HuH-7.5 (cell line): ENCODE data around the gene UXS1.

Experiments used
- DNase-seq: peaks from one replicate; pipeline ENCODE4 v3.0.0; 2011; ENCODE audit warnings: low spot score

UXS1 gene

DNA sequence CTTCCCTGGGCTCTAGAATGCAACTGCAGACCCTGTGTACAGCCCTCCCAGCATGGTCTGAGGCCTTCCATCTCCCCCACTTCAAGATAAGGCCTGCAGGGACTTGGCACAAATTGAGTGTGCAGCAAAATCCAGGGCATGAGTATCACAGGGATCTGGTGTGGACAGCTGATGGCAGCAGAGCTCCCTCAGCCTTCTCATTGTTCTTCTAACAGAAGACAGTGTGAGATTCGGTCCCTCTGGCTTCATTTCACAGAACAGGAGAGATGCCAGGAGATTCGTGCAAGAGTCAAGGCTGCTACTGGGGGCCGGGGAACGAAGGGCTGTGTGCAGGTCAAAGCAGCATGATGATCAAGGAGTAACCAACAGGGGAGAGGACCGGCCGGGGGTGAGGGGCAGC is 85.8 kb downstream of the UXS1 start:
- DNase-seq: no peak

DNA sequence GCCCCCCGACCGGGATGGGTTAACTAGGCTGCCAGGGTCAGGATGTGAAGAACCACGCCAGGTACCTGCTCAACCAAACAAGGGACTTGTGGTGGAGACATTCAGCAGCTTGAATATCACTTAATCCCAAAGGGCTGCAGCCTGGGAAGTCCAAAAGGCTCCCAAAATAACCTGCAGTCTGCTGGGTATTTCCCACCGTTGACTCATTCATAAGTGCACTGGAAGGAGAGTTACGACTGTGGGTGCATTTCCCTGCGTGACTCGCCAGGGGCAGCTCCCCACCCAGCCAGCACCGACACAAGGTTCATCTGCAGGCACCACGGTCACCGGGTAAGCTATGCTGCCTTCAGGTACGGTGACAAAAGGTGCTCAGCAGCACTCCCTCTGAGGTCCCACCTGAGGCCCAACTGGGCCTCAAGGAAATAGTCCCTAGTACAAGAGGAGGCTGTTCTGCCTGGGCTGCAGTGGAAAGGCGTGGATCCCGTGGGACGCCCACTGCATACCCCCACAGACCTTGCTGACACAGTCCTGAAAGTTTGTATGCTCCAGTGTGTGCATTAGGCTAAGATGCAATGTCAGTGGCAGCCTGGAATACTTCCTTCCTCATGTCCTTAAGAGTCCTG is 86.5 kb downstream of the UXS1 start:
- no peak for DNase-seq

DNA sequence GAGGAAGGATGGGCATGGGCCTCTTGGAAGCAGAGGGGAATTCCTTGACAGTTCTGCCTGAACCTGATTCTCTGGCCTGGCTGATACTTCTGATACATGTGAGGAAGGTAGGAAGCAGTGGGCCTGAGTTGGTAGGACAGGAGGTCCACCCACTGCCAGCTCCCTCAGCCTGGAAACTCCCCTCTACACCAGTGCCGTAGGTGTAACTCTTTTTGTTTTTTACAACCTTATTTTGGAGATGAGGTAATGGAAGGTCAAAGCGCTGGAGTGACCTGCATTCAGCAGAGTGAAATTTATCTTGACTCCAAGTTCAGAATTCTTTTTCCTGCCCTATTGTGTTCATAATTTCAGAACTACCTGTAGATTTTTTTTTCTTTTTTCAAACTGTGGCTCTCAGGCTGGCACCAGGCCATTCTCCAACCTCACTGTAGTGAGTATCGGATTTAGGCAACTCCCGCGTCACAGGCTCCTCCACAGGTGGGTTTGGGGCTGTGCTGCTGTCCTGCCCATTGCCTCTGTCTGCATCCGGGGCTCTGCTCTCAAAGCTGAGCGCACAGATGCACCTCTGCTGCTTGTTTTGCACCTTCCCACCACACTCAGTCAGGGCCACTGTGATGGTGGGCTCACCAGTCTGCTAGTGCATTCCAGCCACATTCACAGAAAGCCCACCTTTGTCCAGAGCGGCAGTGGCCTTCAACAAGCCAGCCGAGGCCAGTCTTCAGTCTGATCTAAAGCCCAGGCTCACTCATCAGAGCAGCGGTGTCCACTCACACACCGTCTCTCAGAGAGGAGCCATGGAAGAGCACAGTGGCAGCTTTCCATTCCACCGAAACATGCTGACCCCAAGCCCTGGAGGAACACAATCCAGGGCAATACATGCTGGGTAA is 87.2 kb downstream of the UXS1 start:
- no peak for DNase-seq

DNA sequence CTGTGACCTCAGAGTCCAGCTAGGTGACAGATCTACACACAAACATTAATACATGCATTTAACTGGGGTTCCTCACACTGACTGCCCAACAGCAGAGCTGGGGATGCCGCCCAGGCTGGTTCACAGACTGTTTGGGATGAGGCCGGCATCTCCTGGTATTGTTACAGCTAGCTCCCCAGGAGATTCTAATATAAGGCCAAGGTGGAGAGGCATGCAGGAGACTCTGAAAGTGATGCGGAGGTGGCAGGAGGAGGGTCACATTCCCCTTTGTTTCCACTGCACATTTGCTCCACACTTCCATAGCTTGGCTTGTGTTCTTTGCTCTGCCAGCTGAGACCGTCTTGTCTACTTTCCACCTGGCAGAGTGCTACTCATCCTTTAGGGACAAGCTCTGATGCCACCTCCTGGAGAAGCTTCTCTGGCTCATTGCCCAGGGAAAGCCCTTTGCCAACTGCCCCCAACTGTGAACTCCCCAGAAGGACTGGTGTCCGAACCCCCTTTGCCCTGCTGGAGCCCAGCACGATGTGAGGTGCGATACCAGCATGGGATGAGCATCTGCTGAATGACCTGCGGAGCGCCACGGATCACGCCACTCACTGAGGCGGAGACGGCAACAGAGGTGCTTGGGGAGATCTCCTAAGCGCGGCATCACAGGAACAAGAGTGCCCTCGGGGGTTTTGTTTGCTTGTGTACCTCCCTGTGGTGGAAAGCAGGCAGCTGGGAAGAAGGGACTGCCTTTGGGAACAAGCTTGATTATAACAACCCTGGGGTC is 88.8 kb downstream of the UXS1 start:
- no peak for DNase-seq

DNA sequence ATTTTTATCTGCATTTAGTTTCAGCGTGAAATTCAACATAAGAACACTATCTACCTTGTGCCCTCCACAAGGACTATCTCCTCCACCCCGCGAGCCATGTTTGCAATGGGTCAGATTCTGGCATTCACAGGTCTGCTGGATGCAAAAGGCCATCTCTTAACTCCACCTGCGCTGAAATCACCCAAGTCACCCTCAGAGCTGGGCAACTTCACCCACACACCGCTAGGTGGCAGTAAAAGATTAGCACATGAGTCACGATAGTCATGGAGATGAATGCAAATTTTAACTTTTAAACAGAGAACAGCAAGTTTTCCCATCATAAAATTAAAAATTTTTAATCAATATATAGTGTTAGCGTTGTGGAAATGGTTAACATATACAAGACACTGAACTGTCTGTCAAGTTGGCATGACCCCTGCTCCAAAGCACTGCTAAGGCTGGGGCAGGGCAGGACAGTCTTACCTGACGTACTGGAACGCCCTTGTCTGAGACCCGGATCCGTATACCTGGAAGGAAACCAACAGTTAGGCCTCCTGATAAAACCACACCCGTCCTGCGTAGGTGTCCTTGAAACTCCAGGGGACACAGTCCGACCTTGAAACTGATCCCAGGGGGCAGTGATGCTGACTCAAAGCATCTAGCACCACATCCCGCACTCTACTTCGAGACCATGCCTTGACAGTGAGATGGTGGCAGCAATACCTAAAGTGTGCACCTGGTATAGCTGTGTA is 89.6 kb downstream of the UXS1 start:
- peak; percentile 74 for DNase-seq

DNA sequence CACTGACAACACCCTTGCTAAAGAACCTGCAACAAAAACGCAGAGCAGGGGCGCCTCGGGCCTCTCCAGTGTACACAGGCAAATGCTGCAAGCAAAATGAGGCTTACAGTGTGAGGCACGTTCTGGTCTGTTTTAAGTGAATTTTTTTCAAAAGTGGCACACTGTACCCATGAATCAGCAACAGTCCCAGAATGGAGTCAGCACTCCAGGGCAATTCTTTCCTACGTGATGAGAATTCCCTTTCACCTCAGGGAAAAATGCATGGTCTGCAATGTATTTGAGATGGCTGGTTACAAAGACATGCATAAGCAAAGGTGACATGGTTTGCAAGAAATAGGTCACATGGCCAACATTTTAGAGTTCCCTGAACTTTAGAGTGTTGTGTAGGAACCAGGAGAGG is 94.4 kb downstream of the UXS1 start:
- no peak for DNase-seq

DNA sequence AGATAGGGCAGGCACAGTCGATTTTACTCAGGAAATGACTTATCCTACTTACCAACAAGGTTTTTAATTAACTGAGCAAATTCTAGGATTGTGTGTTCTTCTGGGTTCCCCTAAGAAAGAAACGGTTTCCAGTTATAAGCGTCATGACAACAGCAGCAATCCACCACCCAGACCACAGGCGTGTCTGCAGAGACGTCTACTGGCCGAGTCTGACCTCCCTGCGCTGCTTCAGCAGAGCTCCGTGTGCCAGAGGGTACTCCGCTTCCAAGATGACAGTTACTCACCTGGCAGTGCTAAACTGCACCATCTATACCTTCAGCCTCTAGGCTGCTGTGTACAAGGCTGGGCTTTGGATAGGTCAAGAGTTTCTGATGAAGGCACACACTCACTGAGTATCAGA is 95.4 kb downstream of the UXS1 start:
- no peak for DNase-seq

DNA sequence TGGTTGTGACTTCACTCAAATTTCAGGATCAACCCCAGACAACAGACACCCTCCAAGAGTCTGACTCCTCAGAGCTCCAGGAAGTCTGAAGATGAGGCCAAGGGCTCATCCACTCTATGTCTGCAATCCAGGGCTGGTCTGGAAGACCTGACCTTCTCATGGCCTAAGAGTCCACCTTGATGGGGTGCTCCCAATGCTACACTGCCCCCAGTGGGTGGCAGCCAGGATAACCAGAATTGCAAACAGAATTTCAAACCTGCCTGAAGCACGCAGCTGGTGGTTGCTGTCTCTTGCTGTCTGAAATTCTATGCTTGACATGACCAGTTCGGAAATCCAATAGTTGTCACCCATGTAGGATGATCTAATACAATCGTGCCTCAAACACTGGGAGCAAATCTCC is 96.0 kb downstream of the UXS1 start:
- no peak for DNase-seq

DNA sequence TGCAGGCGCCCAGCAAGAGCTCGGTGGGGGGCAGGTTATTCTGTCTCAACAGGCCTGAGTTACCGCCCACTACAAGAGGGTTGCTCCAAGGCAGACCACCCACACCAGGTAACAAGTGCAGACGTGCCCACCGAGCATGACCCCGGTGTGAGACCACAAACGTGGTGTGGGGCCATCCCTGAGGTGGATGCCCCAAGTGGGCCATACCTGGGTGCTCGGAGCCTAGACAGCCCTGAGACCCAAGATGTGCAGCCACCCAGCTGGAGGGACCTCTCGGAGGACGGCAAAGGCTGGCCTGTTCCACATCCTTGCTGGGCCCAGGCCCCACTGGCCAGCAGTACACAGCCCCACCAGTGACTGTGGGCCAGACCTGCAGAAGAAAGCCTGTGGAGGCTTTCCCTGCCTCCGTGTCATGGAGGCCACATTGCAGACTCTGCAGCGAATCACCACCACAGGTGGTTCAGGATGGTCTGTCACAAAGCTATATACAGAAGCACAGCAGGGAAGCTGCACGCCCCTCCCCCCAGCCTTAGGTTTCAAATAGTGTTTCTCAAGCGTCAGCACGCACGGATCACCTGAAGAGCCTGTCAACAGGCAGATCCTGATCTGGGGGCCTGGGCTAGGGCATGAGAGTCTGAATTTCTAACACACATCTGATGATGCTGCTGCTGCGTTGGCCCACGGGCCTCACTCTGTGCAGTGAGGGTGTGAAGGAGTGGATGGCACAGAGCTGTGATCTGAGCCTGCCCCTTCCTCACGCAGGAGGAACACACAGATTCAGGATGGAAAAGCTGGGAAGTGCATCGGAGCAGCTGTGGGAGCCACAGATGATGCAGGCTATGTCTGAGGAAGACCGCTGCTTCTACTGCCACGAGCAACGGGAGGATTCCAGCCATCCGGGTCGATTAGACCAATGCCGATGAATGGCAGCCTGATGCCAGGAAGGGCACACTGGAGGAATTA is 96.8 kb downstream of the UXS1 start:
- DNase-seq: no peak

DNA sequence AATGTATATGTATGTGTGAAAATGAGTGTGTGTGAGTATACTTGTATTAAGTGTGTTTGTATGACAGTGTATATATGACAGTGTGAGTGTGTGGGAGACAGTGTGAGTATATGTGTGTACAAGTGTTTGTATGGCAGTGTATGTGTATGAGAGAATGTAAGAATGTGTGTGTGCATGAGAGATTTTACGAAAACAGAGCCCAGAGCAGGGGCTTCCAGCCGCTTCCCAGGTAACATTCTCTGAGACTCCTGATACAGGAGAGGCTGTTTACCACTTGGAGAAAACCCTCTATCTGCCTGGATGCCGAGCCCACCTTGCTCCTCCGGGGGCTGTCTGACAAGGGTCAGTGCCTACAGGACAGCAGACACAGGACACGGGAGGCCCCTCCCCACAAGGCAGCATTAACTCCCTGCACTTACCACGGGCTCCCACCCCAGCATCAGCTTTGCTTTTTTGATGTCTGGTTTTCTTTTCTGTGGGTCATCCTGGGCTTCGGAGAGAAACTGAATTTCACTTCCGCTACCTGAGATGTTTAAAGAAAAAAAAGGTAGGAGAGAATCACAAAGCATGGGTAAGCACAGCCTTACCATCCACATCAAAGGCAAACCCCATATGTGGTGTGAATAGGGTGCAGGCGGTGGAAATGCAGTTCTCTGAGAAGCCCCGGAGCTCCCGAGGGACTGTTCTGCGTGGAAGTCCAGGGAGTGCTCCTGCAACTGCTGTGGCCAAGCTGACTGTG is 97.6 kb downstream of the UXS1 start:
- DNase-seq: no peak

DNA sequence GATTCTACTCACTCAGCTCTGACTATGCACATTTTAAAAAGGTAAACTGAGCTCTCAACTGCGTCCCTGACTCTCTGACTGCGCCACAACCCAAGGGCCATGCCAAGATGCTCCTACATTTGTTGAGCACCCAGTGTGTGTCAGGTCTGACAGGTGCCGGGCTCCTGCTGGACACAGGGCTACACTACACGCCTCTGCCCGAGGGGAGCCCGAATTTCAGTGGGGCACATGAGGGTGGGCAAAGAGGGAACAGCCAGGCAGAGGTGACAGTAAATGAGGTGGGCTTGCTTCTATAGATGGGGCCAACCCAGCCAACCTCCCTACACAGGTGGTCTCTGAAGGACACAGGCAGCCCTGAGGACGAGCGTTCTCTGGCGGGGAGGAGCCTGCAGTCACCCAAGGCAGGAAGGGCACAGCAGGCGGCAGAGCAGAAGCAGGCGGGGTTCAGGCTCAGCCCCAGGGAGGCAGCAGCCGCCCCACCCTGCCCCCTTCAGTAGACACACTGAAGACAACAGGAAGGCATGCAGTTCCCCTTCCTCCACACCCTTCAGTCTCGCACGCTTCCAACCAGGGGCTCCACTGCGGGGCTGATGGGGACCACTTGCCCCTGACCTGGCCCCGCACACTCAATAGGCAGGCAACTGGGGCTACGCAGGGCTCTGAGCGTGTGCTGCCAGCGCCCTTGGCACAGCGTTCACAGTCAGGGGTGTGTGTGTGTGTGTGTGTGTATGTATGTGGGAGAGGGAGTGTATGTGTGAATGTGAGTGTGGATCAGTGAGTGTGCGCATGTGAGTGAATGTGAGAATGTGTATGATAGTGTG is 98.4 kb downstream of the UXS1 start:
- DNase-seq: no peak

DNA sequence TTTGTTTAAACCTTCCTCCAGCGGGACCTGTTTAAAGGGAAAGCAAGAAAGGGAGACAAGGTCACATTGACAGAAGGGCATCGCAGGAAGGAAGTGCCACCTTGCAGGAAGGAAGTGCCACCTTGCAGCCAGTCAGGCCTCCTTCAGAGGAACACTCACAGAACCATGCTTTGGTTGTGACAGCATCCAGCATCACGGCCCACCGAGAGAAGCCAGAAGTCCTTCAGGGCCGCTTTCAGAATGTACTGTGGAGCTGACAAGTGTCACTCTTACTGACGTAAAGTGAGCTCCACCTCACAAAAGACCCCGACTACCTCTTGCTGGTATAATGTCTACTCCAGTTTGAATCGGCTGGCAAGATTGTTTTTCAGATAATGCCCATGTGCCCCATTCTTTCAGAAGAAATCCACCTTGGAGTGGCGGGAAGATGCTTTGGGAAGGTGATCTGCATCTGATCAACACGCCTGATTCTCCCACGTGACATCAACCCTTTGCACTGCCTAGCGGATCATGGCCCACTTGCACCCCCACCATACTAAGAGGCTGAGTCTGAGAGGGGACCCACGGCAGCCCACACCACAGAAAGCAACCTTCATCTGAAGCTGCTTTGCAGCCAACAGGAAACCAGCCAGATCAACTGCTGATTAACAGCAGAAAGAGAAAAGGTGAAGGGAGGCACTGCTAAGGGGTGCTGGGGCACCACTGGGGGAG is 99.8 kb downstream of the UXS1 start:
- DNase-seq: no peak

DNA sequence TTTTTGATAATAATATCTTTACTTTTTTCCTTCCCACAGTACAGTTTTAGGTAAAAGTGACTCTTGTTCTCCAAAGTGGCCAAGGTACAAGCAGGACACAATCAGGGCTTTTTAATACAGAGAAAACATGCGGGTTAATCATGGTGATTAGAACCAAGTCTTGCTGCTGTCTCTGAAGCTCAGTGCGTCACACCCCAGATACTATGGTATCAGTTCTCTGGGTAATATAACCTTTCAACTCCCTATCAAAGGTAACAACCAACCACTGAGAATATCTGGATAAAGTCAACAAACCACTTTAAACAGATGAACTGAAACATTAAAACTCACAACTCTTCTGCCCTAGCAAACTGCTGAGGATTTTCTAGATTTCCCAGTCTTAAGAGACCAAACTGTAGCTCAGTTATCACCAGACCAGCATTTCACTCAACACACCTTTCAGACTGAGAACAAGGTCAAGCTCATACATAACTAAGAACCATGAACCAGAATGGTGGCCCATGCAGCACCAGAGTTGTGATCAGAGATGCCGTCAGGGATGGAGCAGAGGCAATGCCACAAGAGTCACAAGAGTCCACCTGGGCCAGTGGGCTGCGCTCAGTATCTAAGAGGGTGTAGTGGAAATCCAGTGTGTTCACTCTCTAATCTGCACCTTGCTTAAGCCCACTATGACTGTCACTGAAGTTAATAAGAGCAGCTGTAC is 103.0 kb downstream of the UXS1 start:
- no peak for DNase-seq

DNA sequence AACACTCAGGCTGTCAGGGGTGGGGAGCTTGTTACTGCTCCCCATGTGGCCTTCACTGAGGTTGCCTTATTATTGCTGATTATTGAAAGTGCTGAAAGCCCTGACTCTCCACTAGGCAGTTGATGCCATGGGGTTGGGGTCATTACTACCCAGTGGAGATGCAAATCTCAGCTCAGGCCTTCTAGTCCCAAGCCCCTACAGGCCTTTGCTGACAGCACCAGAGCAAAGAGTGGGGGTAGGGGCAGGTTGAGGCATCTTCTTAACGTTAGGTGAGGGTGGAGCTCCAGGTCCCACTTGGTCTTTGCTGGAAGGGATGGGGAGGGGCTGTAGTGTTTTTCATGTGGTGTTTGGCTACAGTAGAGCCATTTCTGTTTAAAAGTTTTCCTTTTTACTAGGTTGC is 104.5 kb downstream of the UXS1 start:
- no peak for DNase-seq

DNA sequence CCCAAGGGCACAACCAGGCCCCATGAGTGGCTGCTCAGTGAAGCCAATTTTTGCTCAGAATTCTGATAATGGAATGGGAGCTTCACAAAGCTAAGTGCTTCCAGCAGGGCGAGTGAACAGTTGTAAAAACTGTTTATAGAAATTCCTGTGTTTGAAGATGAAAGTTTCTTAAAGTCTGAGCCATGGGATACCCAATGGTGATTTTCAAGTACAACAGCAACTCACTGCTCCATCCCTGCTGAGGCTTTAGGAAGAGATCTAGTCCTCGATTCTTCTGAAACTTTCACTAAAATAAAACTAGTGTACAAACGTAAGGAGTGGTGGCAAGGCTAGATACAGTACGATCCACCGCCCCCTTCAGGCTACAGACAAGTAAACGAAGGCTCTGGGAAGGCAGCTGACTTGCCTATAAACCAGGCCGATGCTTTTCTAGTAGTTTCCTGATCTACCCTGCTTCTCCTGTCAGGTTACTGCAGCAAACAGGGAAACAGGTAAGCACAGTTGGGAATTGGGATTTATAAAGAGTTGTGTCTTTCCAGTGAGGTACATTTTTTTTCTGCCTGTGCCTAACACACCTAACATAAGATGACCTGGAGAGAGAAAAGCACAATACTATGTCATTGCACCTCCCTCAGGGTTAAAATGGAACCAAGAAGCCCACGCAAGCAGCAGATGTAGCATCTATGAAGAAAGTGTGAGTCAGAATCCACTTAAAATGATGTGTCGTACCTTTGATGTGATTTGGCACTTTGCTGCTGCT is 108.7 kb downstream of the UXS1 start:
- no peak for DNase-seq

DNA sequence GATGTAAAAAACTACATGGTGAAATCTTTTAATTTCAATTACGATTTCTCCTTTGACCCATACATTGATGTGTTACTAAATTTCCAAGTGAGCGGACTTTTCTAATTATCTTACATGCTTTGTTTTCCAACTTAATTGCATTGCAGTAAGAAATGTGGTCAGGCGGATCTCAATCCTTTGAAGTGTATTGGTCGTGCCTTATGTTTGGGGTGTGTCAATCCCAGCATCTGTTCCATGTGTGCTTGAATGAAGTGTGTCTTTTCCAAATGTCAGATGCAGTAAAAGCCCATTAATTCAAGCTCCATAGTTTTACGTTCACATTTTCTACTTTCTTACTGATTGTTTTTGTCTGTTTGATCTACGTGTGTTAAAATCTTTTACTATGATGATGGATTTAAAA is 113.1 kb downstream of the UXS1 start:
- no peak for DNase-seq

DNA sequence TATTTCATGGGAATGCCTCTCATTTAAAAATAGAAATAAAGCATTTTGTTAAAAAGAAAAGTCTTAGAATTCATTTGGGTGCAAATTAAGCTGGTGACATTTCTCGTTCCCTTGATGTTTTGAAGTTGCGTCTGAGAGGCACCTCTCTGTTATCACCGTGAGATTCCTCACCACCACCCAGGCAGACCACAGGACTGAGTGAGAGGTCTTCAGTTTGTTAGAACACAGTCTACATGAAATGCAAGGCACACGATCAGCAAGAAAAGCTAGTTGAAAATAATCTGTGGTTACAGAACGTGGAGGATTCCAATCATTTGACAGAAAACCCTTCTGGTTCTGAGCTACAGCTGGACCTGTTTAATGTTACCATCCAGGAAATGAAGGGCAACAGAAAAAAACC is 116.0 kb downstream of the UXS1 start:
- DNase-seq: no peak
